T-helper 17 cell (primary cell): ENCODE measurements around the gene REXO5. TPM values are rescaled to one million over a fixed set of nuclear protein-coding genes. Genes with fewer than 3 reads are reported as not detected.
A peak's percentile ranks its signal among the peaks of the same experiment; 100 is the strongest.

Source experiments
- ATAC-seq: fragments of 150-1000 bp; cut with Tn5 transposase; 2 replicates; pipeline ENCODE4 v1.10.0; 2021; ENCODE audit warnings: mild to moderate bottlenecking, moderate library complexity
- DNase-seq, 3 donors: peaks; one replicate each; pipeline versions ENCODE4 v3.0.0 to v3.0.0-alpha.2; 2020 to 2021
- H3K9me3 ChIP-seq: one replicate; pipeline ENCODE4 v1.7.0; 2013; ENCODE audit warnings: low read length, mild to moderate bottlenecking; ENCODE audit not compliant: control insufficient read depth, poor library complexity, severe bottlenecking
- H3K27ac Mint-ChIP-seq: one replicate; pipeline ENCODE4 v1.8.0; 2022; ENCODE audit warnings: mild to moderate bottlenecking, moderate library complexity, mixed read lengths
- H3K27me3 Mint-ChIP-seq: one replicate; pipeline ENCODE4 v1.8.0; 2022; ENCODE audit warnings: mixed read lengths
- H3K36me3 Mint-ChIP-seq: one replicate; pipeline ENCODE4 v1.8.0; 2022; ENCODE audit warnings: low read depth, mixed read lengths
- H3K4me1 Mint-ChIP-seq: one replicate; pipeline ENCODE4 v1.8.0; 2022; ENCODE audit warnings: mild to moderate bottlenecking, mixed read lengths
- H3K4me3 Mint-ChIP-seq: one replicate; pipeline ENCODE4 v1.8.0; 2022; ENCODE audit warnings: mild to moderate bottlenecking, moderate library complexity, mixed read lengths
- total RNA-seq, 4 donors: library from RNA in 2 of 4; stranded (reverse) in 2 of 4; gene quantifications; one replicate each; pipeline ENCODE4 v1.2.3 and lab custom pipeline; 2022 to 2026

The REXO5 gene
- total RNA-seq, 2 donors from 2014 or later, result 1.6 TPM; not detected in 1

DNA sequence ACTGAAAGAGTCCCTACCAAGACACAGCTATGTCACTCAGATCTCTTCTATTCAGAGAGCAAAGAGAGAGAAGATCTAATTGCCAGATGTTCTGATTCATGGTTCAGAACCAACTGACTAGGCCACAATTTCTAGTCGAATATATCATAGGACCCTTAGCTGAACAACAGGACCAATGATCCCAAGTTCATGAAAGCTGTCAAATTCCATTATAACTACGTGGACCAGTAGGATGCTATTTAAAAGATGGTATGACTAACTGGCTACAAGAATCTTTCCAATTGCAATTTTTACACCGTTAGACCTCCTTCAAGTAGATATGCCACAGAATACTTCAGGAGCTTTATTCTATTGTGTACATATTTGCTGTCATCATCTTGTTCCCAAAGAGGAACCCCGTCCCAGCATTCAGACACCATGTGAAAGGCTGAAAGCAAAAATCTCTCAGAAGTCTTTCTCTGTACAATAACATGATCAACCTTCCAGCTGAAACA lies 67.8 kb downstream of the REXO5 start:
- ATAC-seq, result no peak
- DNase-seq, result no peak
- H3K9me3 ChIP-seq, result no peaks in the 10 kb centered on the region
- peak overlapping the region; percentile 89 for H3K27ac Mint-ChIP-seq
- H3K36me3 Mint-ChIP-seq, result peaks cover 3% of the 10 kb centered on the region
- H3K27me3 Mint-ChIP-seq, result no peaks in the 10 kb centered on the region
- H3K4me1 Mint-ChIP-seq, result peaks cover 22% of the 10 kb centered on the region
- H3K4me3 Mint-ChIP-seq, result peak overlapping the region; percentile 84

DNA sequence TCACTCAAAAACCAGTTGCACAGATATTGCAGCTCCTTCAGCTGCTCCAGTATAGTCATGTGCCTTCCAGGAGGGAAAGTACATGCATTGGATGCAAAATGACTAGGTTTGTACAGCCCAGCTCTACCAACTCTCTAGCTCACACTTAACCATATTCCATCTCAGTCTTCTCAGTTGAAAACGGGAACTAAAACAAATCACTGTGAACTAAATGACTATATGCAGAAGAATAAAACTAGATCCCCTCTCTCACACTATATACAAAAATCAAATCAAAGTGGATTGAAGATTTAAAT lies 69.0 kb downstream of the REXO5 start:
- Mint-ChIP-seq H3K27me3 (no peaks in the 10 kb centered on the region), H3K4me3 (peak overlapping the region; percentile 60), H3K4me1 (peaks cover 26% of the 10 kb centered on the region), H3K27ac (peak overlapping the region; percentile 89), H3K36me3 (peaks cover 3% of the 10 kb centered on the region)
- H3K9me3 ChIP-seq, result no peaks in the 10 kb centered on the region
- DNase-seq, result no peak
- no peak for ATAC-seq

DNA sequence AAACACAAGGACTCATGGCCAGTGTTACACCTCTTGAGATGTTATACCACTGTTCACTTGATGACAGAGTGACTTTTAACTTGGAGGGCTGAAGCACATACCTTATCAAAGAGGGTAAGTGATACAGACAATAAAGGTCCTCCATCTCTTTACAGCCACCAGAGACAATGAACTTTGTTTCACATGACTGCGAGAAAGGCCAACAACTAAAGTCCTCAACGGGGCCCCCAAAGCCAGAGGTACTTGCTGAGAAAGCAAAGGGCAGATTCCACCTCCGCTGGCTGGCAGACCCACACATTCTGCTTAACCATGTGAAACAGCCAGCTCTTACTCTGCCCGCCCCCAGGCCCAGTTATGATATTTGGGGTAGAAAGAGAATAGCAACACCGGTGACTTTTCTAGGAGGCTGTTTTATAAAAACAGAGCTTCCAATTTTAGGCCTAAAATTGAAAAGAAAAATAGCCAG lies 72.4 kb downstream of the REXO5 start:
- Mint-ChIP-seq H3K27me3 (no peaks in the 10 kb centered on the region), H3K27ac (peak overlapping the region; percentile 54), H3K4me3 (no peak overlapping the region), H3K4me1 (peaks cover 23% of the 10 kb centered on the region), H3K36me3 (peaks cover 3% of the 10 kb centered on the region)
- H3K9me3 ChIP-seq, result no peaks in the 10 kb centered on the region
- DNase-seq (no peak), ATAC-seq (no peak)

DNA sequence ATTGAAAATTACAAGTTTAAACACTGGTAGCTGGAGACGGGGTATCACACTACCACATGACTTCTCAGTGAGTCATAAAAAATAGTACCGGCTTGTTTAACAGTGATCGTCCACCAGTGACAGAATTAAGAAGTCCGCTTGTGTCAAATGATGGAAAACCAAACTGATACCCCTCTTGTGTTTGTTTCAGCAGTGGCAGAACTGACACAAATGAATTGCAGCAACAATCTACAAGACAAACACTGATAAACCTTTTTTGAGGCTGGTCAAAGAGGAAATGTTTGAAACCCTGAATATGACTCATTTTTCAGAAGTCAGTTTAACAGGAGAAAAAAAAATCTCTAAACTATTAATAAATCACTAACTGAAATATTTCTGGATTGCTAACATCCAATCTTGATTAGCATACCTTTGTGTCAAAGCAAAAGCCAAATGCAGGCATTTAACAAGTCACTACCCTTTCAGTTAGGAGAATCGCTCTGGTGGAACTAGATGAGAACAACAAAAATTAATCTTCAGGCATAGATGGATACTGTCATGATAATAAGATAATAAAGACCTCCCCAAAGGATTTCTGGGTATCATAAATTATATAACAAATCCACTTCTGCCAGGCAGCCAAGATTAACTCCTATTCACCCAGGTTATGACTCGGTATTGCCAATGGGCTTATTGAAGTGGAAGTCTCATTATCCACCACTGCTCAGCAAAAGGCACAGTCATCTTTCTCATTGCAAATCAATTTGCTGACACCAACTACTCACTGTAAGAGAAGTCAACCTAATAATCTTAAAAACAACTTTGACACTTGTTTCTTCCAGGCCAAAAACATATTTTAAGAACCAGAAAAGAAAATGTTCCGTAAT lies 73.1 kb downstream of the REXO5 start:
- Mint-ChIP-seq H3K27me3 (no peaks in the 10 kb centered on the region), H3K4me1 (peaks cover 23% of the 10 kb centered on the region), H3K36me3 (peaks cover 3% of the 10 kb centered on the region), H3K27ac (peak overlapping the region; percentile 54), H3K4me3 (no peak overlapping the region)
- H3K9me3 ChIP-seq, result no peaks in the 10 kb centered on the region
- DNase-seq (no peak), ATAC-seq (no peak)

DNA sequence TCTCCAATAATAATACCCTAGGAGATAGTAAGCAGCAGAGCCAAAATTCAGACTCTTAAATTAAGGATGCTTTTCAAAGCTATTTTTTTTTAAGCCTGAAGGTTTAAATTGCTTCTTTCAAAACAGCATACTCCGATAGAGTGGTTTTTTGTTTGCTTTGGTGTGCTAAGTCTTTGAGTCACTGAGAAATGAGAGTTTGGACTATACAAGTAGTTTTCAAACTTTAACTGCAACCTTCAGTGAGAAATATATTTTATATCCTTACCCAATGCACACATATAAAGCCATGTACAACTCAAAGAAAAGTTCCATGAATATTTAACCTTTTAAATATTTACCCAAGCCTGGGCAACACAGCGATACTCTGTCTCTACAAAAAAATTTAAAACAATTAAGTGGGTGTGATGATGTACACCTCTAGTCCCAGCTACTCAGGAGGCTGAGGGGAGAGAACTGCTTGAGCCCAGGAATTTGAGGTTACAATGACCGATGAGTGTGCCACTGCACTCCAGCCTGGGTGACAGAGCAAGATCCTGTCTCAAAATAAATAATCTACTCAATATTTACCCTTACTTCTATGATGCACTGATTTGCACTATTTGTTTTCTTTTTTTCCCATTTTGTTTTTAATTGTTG lies 74.7 kb downstream of the REXO5 start:
- H3K4me3 Mint-ChIP-seq, result no peak overlapping the region
- no peak overlapping the region for H3K27ac Mint-ChIP-seq
- peaks cover 3% of the 10 kb centered on the region for H3K36me3 Mint-ChIP-seq
- H3K27me3 Mint-ChIP-seq, result no peaks in the 10 kb centered on the region
- DNase-seq (no peak), ATAC-seq (no peak)
- H3K4me1 Mint-ChIP-seq, result peaks cover 15% of the 10 kb centered on the region
- H3K9me3 ChIP-seq, result no peaks in the 10 kb centered on the region

DNA sequence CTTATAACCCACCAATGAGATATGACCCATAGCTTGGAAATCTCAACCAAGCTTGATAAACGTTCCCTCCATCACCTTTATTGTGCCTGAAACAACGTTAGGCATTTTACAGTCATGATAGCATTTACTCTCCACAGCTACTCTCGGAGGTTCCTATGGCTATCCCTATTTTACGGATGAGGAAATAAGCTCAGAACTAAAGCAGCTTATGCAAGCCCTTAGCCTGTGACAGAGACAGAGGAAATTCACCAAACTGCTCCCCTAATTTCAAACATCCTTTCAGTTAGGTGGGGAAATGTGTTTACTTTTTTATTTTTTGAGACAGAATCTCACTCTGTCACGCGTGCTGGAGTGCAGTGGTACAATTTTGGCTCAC lies 75.2 kb downstream of the REXO5 start:
- H3K9me3 ChIP-seq, result no peaks in the 10 kb centered on the region
- DNase-seq (no peak), ATAC-seq (no peak)
- no peak overlapping the region for H3K4me3 Mint-ChIP-seq
- H3K36me3 Mint-ChIP-seq, result peaks cover 4% of the 10 kb centered on the region
- no peak overlapping the region for H3K27ac Mint-ChIP-seq
- H3K27me3 Mint-ChIP-seq, result no peaks in the 10 kb centered on the region
- peaks cover 17% of the 10 kb centered on the region for H3K4me1 Mint-ChIP-seq

DNA sequence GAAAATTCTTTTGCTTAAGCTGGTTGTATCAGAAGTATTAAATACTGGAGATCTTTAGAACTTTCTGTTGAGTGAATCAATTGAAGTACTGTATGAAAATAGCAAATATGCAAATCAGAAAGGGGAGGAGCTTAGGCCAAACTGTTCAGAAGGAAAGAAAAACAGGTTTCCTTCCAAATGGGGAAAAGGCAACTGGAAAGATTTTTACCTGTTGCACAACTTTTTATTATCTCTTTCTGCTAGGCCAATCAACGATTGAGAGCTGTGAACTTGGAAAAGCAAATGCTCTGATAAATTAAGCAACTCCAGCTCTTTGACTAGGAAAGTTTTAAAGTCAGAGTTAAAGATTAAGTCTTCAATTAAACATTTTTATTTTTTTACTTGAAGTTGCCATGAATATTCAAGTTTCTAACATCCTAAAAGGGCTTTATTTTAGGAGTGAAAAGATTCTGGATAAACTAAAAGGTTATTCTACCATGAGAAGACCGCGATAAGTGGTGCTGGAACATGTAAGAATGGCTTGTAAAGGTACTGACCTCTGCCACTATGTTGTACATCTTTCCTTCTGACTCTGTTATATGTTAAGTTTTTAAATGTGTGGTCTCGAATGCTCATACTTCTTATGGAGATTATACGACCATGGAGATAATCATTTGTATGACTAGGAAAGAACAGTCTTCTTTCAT lies 77.4 kb downstream of the REXO5 start:
- no peak for ATAC-seq
- peaks cover 22% of the 10 kb centered on the region for H3K4me1 Mint-ChIP-seq

DNA sequence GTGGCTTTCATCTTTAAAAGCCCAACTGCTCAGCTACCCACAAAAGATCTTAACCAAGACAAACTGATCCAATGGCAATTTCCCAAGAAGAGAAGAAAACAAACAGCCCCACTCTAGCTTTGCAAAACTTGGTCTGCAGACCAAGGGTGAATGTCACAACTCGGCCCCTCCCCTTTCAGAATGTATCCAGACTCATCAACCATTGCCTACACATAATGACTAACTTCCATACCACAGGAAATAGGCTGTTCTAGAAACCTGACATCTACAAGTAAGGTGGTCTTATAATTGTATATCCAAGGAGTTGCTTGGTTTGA lies 77.9 kb downstream of the REXO5 start:
- H3K4me3 Mint-ChIP-seq, result no peak overlapping the region
- H3K4me1 Mint-ChIP-seq, result peaks cover 22% of the 10 kb centered on the region

More for the DNA sequence above, 77.4 kb downstream of the REXO5 start:
- Mint-ChIP-seq H3K27ac (peak overlapping the region; percentile 19), H3K36me3 (peaks cover 2% of the 10 kb centered on the region), H3K4me3 (no peak overlapping the region), H3K27me3 (no peaks in the 10 kb centered on the region)
- DNase-seq, result no peak
- H3K9me3 ChIP-seq, result no peaks in the 10 kb centered on the region

DNA sequence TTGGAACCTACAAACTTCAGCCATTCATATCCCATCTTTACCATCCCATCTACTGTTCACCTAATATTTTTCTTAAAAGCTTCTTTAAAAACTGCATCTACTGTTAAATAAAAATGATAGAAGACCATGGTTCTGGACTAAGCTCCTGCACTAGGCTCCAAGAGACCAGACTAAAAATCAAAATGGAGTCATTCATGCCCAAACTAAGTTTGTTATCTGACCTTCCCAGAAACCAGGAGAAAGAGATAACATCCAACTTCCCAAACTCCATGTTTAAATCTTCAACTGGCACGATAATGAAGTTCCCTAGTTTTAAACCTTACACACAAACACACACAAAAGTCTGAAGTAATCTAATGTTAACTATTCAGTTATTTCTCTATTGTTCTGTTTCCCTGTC lies 80.0 kb downstream of the REXO5 start:
- H3K36me3 Mint-ChIP-seq, result peaks cover 2% of the 10 kb centered on the region
- H3K4me3 Mint-ChIP-seq, result no peak overlapping the region
- peaks cover 18% of the 10 kb centered on the region for H3K4me1 Mint-ChIP-seq
- no peaks in the 10 kb centered on the region for H3K27me3 Mint-ChIP-seq
- DNase-seq (no peak), ATAC-seq (no peak)
- no peak overlapping the region for H3K27ac Mint-ChIP-seq
- no peaks in the 10 kb centered on the region for H3K9me3 ChIP-seq

More for the DNA sequence above, 77.9 kb downstream of the REXO5 start:
- Mint-ChIP-seq H3K27me3 (no peaks in the 10 kb centered on the region), H3K27ac (peak overlapping the region; percentile 19), H3K36me3 (peaks cover 2% of the 10 kb centered on the region)
- DNase-seq (no peak), ATAC-seq (no peak)
- no peaks in the 10 kb centered on the region for H3K9me3 ChIP-seq

DNA sequence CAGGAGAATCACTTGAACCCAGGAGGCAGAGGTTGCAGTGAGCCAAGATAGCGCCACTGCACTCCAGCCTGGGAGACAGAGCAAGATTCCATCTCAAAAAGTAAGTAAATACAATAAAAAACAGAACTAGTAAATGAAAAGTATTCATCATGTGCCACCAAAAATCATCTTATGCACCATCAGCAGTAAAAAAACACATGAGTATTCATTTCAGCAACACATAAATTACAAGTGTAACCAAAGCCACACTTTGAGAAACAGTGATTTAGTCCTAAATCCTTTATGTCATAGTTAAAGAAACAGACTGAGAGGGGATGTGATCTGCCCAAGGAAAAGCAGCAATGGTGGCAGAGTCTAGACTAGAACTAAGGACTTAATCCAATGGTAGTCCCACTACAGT lies 80.9 kb downstream of the REXO5 start:
- Mint-ChIP-seq H3K27ac (no peak overlapping the region), H3K4me1 (peaks cover 18% of the 10 kb centered on the region), H3K36me3 (peaks cover 7% of the 10 kb centered on the region), H3K4me3 (no peak overlapping the region), H3K27me3 (no peaks in the 10 kb centered on the region)
- DNase-seq, result no peak
- ATAC-seq, result no peak
- H3K9me3 ChIP-seq, result no peaks in the 10 kb centered on the region

DNA sequence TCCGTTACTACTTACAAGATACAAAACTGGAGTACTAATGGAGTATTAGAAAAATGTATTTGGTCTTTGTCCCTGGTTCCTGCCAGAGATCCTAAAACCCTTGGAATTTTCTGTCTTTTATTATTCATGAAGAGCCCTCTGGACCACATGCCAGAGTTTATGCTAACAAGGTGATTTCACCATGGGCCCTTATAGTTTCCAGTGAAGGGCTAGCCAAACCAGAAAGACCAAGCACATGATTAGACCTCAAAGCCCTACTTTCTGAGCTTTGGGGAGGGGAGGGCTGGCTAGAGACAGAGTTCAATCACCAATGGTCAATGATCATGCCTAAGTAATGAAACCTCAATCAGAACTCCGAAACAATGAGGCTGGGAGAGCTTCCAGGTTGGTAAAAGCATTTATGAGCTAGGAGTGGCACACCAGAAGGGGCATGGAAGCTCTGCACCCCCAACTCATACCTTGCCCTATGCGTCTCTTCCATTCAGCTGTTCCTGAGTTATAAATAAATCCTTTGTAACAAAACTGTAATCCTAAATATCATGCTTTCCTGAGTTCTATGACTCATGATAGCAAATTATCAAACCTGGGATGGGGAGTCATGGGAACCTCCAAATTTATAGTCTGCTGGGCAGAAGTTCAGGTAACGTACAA lies 83.4 kb downstream of the REXO5 start:
- DNase-seq, result no peak
- no peak overlapping the region for H3K27ac Mint-ChIP-seq
- no peak overlapping the region for H3K4me3 Mint-ChIP-seq
- no peaks in the 10 kb centered on the region for H3K27me3 Mint-ChIP-seq
- peaks cover 7% of the 10 kb centered on the region for H3K36me3 Mint-ChIP-seq
- no peaks in the 10 kb centered on the region for H3K9me3 ChIP-seq
- H3K4me1 Mint-ChIP-seq, result peaks cover 15% of the 10 kb centered on the region
- ATAC-seq, result no peak

DNA sequence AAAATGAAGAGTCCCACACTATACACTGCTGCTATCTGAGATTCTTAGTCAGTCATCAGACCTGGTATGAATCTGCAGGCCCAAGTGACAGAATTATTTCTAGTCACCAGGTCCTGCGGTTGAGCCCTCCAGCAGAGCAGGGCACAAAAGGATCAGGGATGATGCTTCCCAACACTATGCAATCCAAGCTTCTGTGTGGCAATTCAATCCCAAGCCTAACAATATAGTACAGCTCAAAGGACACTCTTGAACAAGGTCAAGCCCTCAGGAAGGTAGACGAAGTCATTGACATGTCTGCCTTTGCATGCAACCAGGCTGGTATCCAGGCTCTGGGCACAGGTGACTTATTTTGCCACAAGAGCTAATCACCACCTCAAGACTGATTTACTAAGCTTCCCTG lies 88.1 kb downstream of the REXO5 start:
- Mint-ChIP-seq H3K4me3 (no peak overlapping the region), H3K27me3 (no peaks in the 10 kb centered on the region), H3K36me3 (peaks cover 4% of the 10 kb centered on the region), H3K27ac (no peak overlapping the region), H3K4me1 (peaks cover 28% of the 10 kb centered on the region)
- DNase-seq, result no peak
- no peak for ATAC-seq
- H3K9me3 ChIP-seq, result no peaks in the 10 kb centered on the region

DNA sequence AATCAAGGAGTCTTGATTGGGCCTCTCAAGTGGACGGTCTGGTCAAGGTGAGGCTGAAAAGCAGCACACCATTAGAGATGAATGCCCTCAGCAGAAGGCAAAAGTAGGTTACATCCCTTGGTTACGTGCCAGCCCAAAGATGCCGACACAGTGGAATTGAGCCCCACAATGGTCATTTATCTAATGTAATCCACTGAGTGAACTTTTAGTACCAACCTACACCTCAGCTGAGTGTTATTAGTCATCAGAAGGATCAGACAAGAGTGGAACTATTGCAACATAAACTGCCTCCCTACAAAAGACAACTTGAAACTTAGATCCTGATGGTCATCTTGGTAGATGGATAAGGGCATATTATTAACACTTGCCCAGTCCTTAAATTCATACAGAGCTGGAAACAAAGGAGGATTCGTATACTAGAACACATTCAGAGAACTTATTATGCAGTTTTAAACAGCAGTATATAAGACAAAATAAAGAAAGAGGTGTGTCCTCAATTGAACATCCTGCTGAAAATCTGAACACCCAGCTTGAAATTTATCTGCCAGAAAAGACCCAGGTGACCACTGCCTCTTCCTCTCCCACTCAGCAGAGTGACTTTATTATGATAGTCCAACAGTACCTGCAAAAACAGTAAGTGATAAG lies 91.0 kb downstream of the REXO5 start:
- no peak overlapping the region for H3K4me3 Mint-ChIP-seq
- ATAC-seq, result no peak
- DNase-seq, result no peak
- H3K27ac Mint-ChIP-seq, result peak overlapping the region; percentile 29
- no peaks in the 10 kb centered on the region for H3K9me3 ChIP-seq
- peaks cover 49% of the 10 kb centered on the region for H3K4me1 Mint-ChIP-seq
- no peaks in the 10 kb centered on the region for H3K27me3 Mint-ChIP-seq
- H3K36me3 Mint-ChIP-seq, result peaks cover 3% of the 10 kb centered on the region
